ENCODE measurements around the gene SPPL2B. TPM values are rescaled to one million over a fixed set of nuclear protein-coding genes. Genes with fewer than 3 reads are reported as not detected.

The SPPL2B gene
- total and polyA plus RNA-seq, 2 experiments from 2014 or later, result 23.5 to 51.0 TPM

GRCh38 chr19:2283835-2284507 is 44.5 kb upstream of the SPPL2B start:
- Mint-ChIP-seq H3K4me3 (no peak overlapping the region), H3K27ac (no peak overlapping the region)

More at GRCh38 chr19:2283835-2284507, 44.5 kb upstream of the SPPL2B start:
- Mint-ChIP-seq H3K9me3 (peaks cover under 1% of the 10 kb centered on the region; the same call in 1 of the 3 replicates), H3K4me1 (peaks cover 6% of the 10 kb centered on the region), H3K27me3 (ENCODE audit: insufficient read depth, low read depth, poor library complexity) (peaks cover 28% of the 10 kb centered on the region), H3K36me3 (ENCODE audit: low read depth) (no peaks in the 10 kb centered on the region; the same call in 2 of the 3 replicates)
- Histone ChIP-seq H3K27me3 (ENCODE audit: insufficient read depth) (peaks cover 39% of the 10 kb centered on the region), H3K4me2 (no peak overlapping the region), H3K4me3 (no peak overlapping the region), H3K27ac (ENCODE audit: low read depth) (no peak overlapping the region), H4K20me1 (replicated peaks; ENCODE audit: insufficient read depth) (no peaks in the 10 kb centered on the region), H3K9me2 (ENCODE audit: insufficient read depth) (no peaks in the 10 kb centered on the region), H3K79me2 (replicated peaks; ENCODE audit: insufficient read depth) (no peaks in the 10 kb centered on the region), H2AFZ (no peak overlapping the region), H3F3A (replicated peaks; ENCODE audit: low read depth) (0 out of 2 replicates have a peak, but pooled peaks cover 2% of the 10 kb centered on the region), H3K4me1 (ENCODE audit: insufficient read depth) (no peaks in the 10 kb centered on the region), H3K36me3 (ENCODE audit: insufficient read depth) (no peaks in the 10 kb centered on the region)
- ATAC-seq (no peak), DNase-seq (ENCODE audit: low spot score) (no peak)
- TF ChIP-seq CTCF (conservative IDR thresholded peaks at IDR 0.05; ENCODE audit: low read depth in 2 of 2), result no peak
- no peak for TF ChIP-seq NANOG (IDR thresholded peaks at IDR 0.05; ENCODE audit: borderline replicate concordance)
- TF ChIP-seq REST (IDR thresholded peaks at IDR 0.05; ENCODE audit: unreplicated experiment), result no peak
- no peak for TF ChIP-seq EZH2phosphoT487 (IDR thresholded peaks at IDR 0.05; ENCODE audit: unreplicated experiment)
- TF ChIP-seq ZNF331 (CRISPR knock-in tag; IDR thresholded peaks at IDR 0.05; ENCODE audit: low read depth), result no peak
- TF ChIP-seq EZH2 (IDR thresholded peaks at IDR 0.05; ENCODE audit: low read depth, unreplicated experiment), result no peak
- TF ChIP-seq ZNF114 (CRISPR knock-in tag; IDR thresholded peaks at IDR 0.05), result no peak
- TF ChIP-seq JUNB (IDR thresholded peaks at IDR 0.05; ENCODE audit: unreplicated experiment), result no peak
- no peak for TF ChIP-seq ETS1 (IDR thresholded peaks at IDR 0.05)
- no peak for TF ChIP-seq ZNF462 (CRISPR knock-in tag; IDR thresholded peaks at IDR 0.05)
- TF ChIP-seq STAT1 (IDR thresholded peaks at IDR 0.05; ENCODE audit: unreplicated experiment), result no peak
- TF ChIP-seq CREB1 (CRISPR knock-in tag; IDR thresholded peaks at IDR 0.05; ENCODE audit: low read depth), result no peak
